GM23338 (cell line): ENCODE measurements around the gene NRG3. TPM values are rescaled to one million over a fixed set of nuclear protein-coding genes. Genes with fewer than 3 reads are reported as not detected.

Experiments
- ATAC-seq: fragments of 200-7000 bp; cut with Tn5 transposase; 3 replicates; pipeline ENCODE4 v1.9.1; 2020
- DNase-seq: peaks from one replicate; pipeline ENCODE4 v3.0.0-alpha.2; 2015; ENCODE audit warnings: low spot score
- H2AFZ ChIP-seq: fragments of 200-600 bp; sonication (generic); 2 replicates; pipeline ENCODE4 v1.8.0; 2016; ENCODE audit warnings: antibody characterized with exemption, mild to moderate bottlenecking, moderate library complexity
- H3F3A ChIP-seq: fragments of 200-600 bp; sonication (generic); replicated peaks from 2 replicates; pipeline ENCODE4 v1.8.0; 2017; ENCODE audit warnings: antibody characterized with exemption, mixed run types, low read depth
- H3K27ac ChIP-seq: fragments of 200-600 bp; sonication (generic); 2 replicates; pipeline ENCODE4 v1.6.1; 2016; ENCODE audit warnings: low read depth
- H3K27me3 ChIP-seq: fragments of 200-600 bp; sonication (generic); 2 replicates; pipeline ENCODE4 v1.8.0; 2016; ENCODE audit warnings: mild to moderate bottlenecking, mixed run types, moderate library complexity; ENCODE audit not compliant: insufficient read depth
- H3K36me3 ChIP-seq: fragments of 200-600 bp; sonication (generic); 2 replicates; pipeline ENCODE4 v1.8.0; 2016; ENCODE audit warnings: mild to moderate bottlenecking; ENCODE audit not compliant: insufficient read depth
- H3K4me1 ChIP-seq: fragments of 200-600 bp; sonication (generic); 2 replicates; pipeline ENCODE4 v1.8.0; 2016; ENCODE audit warnings: mild to moderate bottlenecking, moderate library complexity; ENCODE audit not compliant: insufficient read depth
- H3K4me2 ChIP-seq: fragments of 200-600 bp; sonication (generic); 2 replicates; pipeline ENCODE4 v1.7.1; 2017; ENCODE audit warnings: mixed run types
- H3K4me3 ChIP-seq: fragments of 200-600 bp; sonication (generic); 2 replicates; pipeline ENCODE4 v1.6.1; 2016; ENCODE audit warnings: mixed run types
- H3K79me2 ChIP-seq: fragments of 200-600 bp; sonication (generic); replicated peaks from 2 replicates; pipeline ENCODE4 v1.8.0; 2017; ENCODE audit warnings: mild to moderate bottlenecking; ENCODE audit not compliant: insufficient read depth
- H3K9me2 ChIP-seq: fragments of 200-600 bp; sonication (generic); 2 replicates; pipeline ENCODE4 v1.8.0; 2017; ENCODE audit not compliant: insufficient read depth
- H4K20me1 ChIP-seq: fragments of 200-600 bp; sonication (generic); replicated peaks from 2 replicates; pipeline ENCODE4 v1.8.0; 2017; ENCODE audit warnings: mild to moderate bottlenecking; ENCODE audit not compliant: insufficient read depth
- H3K27ac Mint-ChIP-seq: 2 replicates; pipeline ENCODE4 v1.8.0; 2020; ENCODE audit warnings: inconsistent platforms, mild to moderate bottlenecking, moderate library complexity, mixed read lengths
- H3K27me3 Mint-ChIP-seq: 3 replicates; pipeline ENCODE4 v1.8.0; 2022; ENCODE audit warnings: low read depth, mild to moderate bottlenecking, moderate library complexity, mixed read lengths, inconsistent platforms; ENCODE audit not compliant: insufficient read depth, poor library complexity
- H3K36me3 Mint-ChIP-seq: 3 replicates; pipeline ENCODE4 v1.8.0; 2021; ENCODE audit warnings: low read depth, mild to moderate bottlenecking, inconsistent platforms, moderate library complexity, mixed read lengths
- H3K4me1 Mint-ChIP-seq: 3 replicates; pipeline ENCODE4 v1.8.0; 2020; ENCODE audit warnings: mild to moderate bottlenecking, inconsistent platforms, mixed read lengths
- H3K4me3 Mint-ChIP-seq: 3 replicates; pipeline ENCODE4 v1.8.0; 2021; ENCODE audit warnings: moderate library complexity, mild to moderate bottlenecking, inconsistent platforms, mixed read lengths
- H3K9me3 Mint-ChIP-seq: 3 replicates; pipeline ENCODE4 v1.8.0; 2020; ENCODE audit warnings: moderate library complexity, mild to moderate bottlenecking, inconsistent platforms, mixed read lengths
- CREB1 ChIP-seq: fragments of 250-450 bp; sonication (Bioruptor Pico); IDR thresholded peaks from 2 replicates; pipeline ENCODE4 v1.5.0; 2020; ENCODE audit warnings: low read depth, mild to moderate bottlenecking, moderate library complexity
- ETS1 ChIP-seq: IDR thresholded peaks from 2 replicates; pipeline ENCODE4 v1.6.1; 2016; ENCODE audit warnings: antibody characterized with exemption
- EZH2 ChIP-seq: fragments of 200-600 bp; sonication (generic); IDR thresholded peaks from one replicate; pipeline ENCODE4 v1.8.0; 2017; ENCODE audit warnings: antibody characterized with exemption, mild to moderate bottlenecking, low read depth; ENCODE audit not compliant: unreplicated experiment
- EZH2phosphoT487 ChIP-seq: fragments of 200-600 bp; sonication (generic); IDR thresholded peaks from one replicate; pipeline ENCODE4 v1.8.1; 2018; ENCODE audit warnings: antibody characterized with exemption; ENCODE audit not compliant: unreplicated experiment
- JUNB ChIP-seq: IDR thresholded peaks from one replicate; pipeline ENCODE4 v1.6.1; 2016; ENCODE audit warnings: antibody characterized with exemption; ENCODE audit not compliant: unreplicated experiment
- NANOG ChIP-seq: IDR thresholded peaks from 2 replicates; pipeline ENCODE4 v1.6.1; 2016; ENCODE audit warnings: antibody characterized with exemption, borderline replicate concordance
- POLR2AphosphoS5 ChIP-seq: IDR thresholded peaks from 2 replicates; pipeline ENCODE4 v1.6.1; 2016; ENCODE audit warnings: antibody characterized with exemption, low read depth
- STAT1 ChIP-seq: IDR thresholded peaks from one replicate; pipeline ENCODE4 v1.6.1; 2016; ENCODE audit warnings: antibody characterized with exemption; ENCODE audit not compliant: unreplicated experiment
- ZNF114 ChIP-seq: fragments of 250-450 bp; sonication (Bioruptor Pico); IDR thresholded peaks from 2 replicates; pipeline ENCODE4 v1.5.0; 2020; ENCODE audit warnings: mild to moderate bottlenecking, moderate library complexity
- ZNF331 ChIP-seq: fragments of 250-450 bp; sonication (Bioruptor Pico); IDR thresholded peaks from 2 replicates; pipeline ENCODE4 v1.5.0; 2020; ENCODE audit warnings: low read depth, mild to moderate bottlenecking, moderate library complexity
- polyA plus RNA-seq: library from polyadenylated mRNA; unstranded; fragments of >200 nt; fragmentation: Nextera tagmentation; extraction: Ambion mirVana; gene quantifications from 2 replicates; pipeline ENCODE4 v1.2.1, GENCODE V29; 2016
- total RNA-seq: library from RNA; depleted of rRNA; stranded (reverse); fragments of >200 nt; shearing (Covaris generic); gene quantifications from 2 replicates; pipeline ENCODE4 v1.2.3, GENCODE V29; 2014
- TF ChIP-seq, protein P1 (sequence below): fragments of 250-450 bp; sonication (Bioruptor Pico); IDR thresholded peaks from 2 replicates; pipeline ENCODE4 v1.5.0; 2020; ENCODE audit warnings: mild to moderate bottlenecking, moderate library complexity
- TF ChIP-seq, protein P2 (sequence below), 2 experiments: fragments of 200-600 bp in 1 of 2; sonication (generic) in 1 of 2; conservative IDR thresholded peaks; 2 replicates each; pipeline versions ENCODE4 v1.5.1 to v1.6.1; 2016 to 2017; ENCODE audit warnings: antibody characterized with exemption in 2 of 2, low read depth in 2 of 2, mild to moderate bottlenecking in 2 of 2, moderate library complexity in 1 of 2

NRG3 gene
- total and polyA plus RNA-seq, 2 experiments from 2014 or later, result 1.9 to 3.9 TPM

GRCh38 chr10:82922046-82922445, 1047.1 kb downstream of the NRG3 start:
- peaks cover 14% of the 10 kb centered on the region; the same call in 2 of the 3 replicates for H3K9me3 Mint-ChIP-seq

GRCh38 chr10:82922755-82923154, 1047.8 kb downstream of the NRG3 start:
- Histone ChIP-seq H3K36me3 (no peaks in the 10 kb centered on the region), H3K79me2 (no peaks in the 10 kb centered on the region), H4K20me1 (no peaks in the 10 kb centered on the region), H3K4me3 (no peak overlapping the region), H3F3A (no peaks in the 10 kb centered on the region), H2AFZ (no peak overlapping the region), H3K9me2 (no peaks in the 10 kb centered on the region), H3K27me3 (no peaks in the 10 kb centered on the region), H3K4me2 (no peak overlapping the region), H3K4me1 (no peaks in the 10 kb centered on the region), H3K27ac (no peak overlapping the region)
- no peak for ATAC-seq
- H3K27ac Mint-ChIP-seq, result no peak overlapping the region
- H3K9me3 Mint-ChIP-seq, result peaks cover 14% of the 10 kb centered on the region; the same call in 2 of the 3 replicates
- H3K4me1 Mint-ChIP-seq, result no peaks in the 10 kb centered on the region
- DNase-seq, result no peak
- H3K27me3 Mint-ChIP-seq, result no peaks in the 10 kb centered on the region
- H3K36me3 Mint-ChIP-seq, result peaks cover 8% of the 10 kb centered on the region; the same call in 2 of the 3 replicates
- no peak overlapping the region for H3K4me3 Mint-ChIP-seq
- TF ChIP-seq CREB1 (CRISPR knock-in tag) (no peak), STAT1 (no peak), ZNF331 (no peak), NANOG (no peak), POLR2AphosphoS5 (no peak), EZH2 (no peak), JUNB (no peak), ETS1 (no peak), EZH2phosphoT487 (no peak), ZNF114 (no peak)
- TF ChIP-seq, protein P1, sequence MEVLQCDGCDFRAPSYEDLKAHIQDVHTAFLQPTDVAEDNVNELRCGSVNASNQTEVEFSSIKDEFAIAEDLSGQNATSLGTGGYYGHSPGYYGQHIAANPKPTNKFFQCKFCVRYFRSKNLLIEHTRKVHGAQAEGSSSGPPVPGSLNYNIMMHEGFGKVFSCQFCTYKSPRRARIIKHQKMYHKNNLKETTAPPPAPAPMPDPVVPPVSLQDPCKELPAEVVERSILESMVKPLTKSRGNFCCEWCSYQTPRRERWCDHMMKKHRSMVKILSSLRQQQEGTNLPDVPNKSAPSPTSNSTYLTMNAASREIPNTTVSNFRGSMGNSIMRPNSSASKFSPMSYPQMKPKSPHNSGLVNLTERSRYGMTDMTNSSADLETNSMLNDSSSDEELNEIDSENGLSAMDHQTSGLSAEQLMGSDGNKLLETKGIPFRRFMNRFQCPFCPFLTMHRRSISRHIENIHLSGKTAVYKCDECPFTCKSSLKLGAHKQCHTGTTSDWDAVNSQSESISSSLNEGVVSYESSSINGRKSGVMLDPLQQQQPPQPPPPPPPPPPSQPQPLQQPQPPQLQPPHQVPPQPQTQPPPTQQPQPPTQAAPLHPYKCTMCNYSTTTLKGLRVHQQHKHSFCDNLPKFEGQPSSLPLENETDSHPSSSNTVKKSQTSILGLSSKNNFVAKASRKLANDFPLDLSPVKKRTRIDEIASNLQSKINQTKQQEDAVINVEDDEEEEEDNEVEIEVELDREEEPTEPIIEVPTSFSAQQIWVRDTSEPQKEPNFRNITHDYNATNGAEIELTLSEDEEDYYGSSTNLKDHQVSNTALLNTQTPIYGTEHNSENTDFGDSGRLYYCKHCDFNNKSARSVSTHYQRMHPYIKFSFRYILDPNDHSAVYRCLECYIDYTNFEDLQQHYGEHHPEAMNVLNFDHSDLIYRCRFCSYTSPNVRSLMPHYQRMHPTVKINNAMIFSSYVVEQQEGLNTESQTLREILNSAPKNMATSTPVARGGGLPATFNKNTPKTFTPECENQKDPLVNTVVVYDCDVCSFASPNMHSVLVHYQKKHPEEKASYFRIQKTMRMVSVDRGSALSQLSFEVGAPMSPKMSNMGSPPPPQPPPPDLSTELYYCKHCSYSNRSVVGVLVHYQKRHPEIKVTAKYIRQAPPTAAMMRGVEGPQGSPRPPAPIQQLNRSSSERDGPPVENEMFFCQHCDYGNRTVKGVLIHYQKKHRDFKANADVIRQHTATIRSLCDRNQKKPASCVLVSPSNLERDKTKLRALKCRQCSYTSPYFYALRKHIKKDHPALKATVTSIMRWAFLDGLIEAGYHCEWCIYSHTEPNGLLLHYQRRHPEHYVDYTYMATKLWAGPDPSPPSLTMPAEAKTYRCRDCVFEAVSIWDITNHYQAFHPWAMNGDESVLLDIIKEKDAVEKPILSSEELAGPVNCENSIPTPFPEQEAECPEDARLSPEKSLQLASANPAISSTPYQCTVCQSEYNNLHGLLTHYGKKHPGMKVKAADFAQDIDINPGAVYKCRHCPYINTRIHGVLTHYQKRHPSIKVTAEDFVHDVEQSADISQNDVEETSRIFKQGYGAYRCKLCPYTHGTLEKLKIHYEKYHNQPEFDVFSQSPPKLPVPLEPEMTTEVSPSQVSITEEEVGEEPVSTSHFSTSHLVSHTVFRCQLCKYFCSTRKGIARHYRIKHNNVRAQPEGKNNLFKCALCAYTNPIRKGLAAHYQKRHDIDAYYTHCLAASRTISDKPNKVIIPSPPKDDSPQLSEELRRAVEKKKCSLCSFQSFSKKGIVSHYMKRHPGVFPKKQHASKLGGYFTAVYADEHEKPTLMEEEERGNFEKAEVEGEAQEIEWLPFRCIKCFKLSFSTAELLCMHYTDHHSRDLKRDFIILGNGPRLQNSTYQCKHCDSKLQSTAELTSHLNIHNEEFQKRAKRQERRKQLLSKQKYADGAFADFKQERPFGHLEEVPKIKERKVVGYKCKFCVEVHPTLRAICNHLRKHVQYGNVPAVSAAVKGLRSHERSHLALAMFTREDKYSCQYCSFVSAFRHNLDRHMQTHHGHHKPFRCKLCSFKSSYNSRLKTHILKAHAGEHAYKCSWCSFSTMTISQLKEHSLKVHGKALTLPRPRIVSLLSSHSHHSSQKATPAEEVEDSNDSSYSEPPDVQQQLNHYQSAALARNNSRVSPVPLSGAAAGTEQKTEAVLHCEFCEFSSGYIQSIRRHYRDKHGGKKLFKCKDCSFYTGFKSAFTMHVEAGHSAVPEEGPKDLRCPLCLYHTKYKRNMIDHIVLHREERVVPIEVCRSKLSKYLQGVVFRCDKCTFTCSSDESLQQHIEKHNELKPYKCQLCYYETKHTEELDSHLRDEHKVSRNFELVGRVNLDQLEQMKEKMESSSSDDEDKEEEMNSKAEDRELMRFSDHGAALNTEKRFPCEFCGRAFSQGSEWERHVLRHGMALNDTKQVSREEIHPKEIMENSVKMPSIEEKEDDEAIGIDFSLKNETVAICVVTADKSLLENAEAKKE (CRISPR knock-in tag), result no peak
- TF ChIP-seq, protein P2, sequence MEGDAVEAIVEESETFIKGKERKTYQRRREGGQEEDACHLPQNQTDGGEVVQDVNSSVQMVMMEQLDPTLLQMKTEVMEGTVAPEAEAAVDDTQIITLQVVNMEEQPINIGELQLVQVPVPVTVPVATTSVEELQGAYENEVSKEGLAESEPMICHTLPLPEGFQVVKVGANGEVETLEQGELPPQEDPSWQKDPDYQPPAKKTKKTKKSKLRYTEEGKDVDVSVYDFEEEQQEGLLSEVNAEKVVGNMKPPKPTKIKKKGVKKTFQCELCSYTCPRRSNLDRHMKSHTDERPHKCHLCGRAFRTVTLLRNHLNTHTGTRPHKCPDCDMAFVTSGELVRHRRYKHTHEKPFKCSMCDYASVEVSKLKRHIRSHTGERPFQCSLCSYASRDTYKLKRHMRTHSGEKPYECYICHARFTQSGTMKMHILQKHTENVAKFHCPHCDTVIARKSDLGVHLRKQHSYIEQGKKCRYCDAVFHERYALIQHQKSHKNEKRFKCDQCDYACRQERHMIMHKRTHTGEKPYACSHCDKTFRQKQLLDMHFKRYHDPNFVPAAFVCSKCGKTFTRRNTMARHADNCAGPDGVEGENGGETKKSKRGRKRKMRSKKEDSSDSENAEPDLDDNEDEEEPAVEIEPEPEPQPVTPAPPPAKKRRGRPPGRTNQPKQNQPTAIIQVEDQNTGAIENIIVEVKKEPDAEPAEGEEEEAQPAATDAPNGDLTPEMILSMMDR (conservative IDR thresholded peaks at IDR 0.05; ENCODE audit: low read depth in 2 of 2), result no peak

More at GRCh38 chr10:82922046-82922445, 1047.1 kb downstream of the NRG3 start:
- peaks cover 8% of the 10 kb centered on the region; the same call in 2 of the 3 replicates for H3K36me3 Mint-ChIP-seq
- no peak overlapping the region for H3K27ac Mint-ChIP-seq
- H3K4me3 ChIP-seq, result no peak overlapping the region
- no peak overlapping the region for H3K4me3 Mint-ChIP-seq
- H3K79me2 ChIP-seq, result no peaks in the 10 kb centered on the region
- H3K4me1 Mint-ChIP-seq, result no peaks in the 10 kb centered on the region
- H3K27me3 Mint-ChIP-seq, result no peaks in the 10 kb centered on the region
- H3K4me1 ChIP-seq, result no peaks in the 10 kb centered on the region
- H3K9me2 ChIP-seq, result no peaks in the 10 kb centered on the region
- no peak for ATAC-seq
- no peak overlapping the region for H3K4me2 ChIP-seq
- no peak overlapping the region for H2AFZ ChIP-seq
- no peak overlapping the region for H3K27ac ChIP-seq
- DNase-seq, result no peak
- no peaks in the 10 kb centered on the region for H3F3A ChIP-seq
- no peaks in the 10 kb centered on the region for H4K20me1 ChIP-seq
- no peaks in the 10 kb centered on the region for H3K36me3 ChIP-seq
- H3K27me3 ChIP-seq, result no peaks in the 10 kb centered on the region
- TF ChIP-seq ZNF114 (no peak), CREB1 (CRISPR knock-in tag) (no peak)
